Stimulated activated CD8-positive, alpha-beta memory T cell treated with anti-CD3 and anti-CD28 coated beads, Interleukin-15, amount 100 ng/mL, for 48 hours (primary cell): ENCODE results near the gene OR8G1.
"Not testable (repeated sequence)": the region's sequence is repeated elsewhere in the genome, so short reads cannot be mapped to it uniquely, and the experiment has no call there.

Source experiments
- DNase-seq, 2 donors: peaks; one replicate each; pipeline ENCODE4 v3.0.0-alpha.2; 2020; ENCODE audit warnings: low read depth in 2 of 2

OR8G1 gene

DNA sequence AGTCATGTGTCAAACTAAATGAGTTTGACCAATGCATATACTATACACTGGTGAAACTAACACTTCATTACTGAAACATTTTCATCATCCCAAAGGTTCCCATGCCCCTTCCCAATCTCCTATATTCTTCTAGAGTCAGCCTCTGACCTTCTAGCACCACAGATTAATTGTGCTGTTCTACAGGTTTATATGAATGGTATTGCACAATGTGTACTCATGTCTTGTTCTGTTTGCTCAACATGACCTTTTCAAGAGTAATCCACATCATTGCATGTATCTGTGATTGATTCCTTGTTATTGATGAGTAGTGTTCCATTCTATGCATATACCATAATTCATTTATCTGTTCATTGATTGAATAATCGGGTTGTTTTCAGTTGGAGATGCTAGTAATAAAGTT lies 7.5 kb upstream of the OR8G1 start:
- no peak for DNase-seq

DNA sequence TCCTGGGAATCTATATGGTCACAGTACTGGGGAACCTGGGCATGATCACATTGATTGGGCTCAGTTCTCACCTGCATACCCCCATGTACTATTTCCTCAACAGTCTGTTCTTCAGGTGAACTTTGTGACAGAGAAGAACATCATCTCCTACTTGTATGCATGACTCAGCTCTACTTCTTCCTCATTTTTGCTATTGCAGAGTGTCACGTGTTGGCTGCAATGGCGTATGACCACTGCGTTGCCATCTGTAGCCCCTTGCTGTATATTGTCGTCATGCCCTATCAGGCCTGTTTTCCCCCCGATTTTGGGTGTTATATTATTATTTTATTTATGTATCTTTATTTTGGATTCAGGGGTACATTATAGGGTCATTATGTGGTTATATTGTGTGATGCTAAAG lies 2.4 kb upstream of the OR8G1 start:
- DNase-seq, result no peak

DNA sequence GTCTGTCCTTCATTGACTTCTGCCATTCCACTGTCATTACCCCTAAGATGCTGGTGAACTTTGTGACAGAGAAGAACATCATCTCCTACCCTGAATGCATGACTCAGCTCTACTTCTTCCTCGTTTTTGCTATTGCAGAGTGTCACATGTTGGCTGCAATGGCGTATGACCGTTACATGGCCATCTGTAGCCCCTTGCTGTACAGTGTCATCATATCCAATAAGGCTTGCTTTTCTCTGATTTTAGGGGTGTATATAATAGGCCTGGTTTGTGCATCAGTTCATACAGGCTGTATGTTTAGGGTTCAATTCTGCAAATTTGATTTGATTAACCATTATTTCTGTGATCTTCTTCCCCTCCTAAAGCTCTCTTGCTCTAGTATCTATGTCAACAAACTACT lies 9.0 kb downstream of the OR8G1 start:
- not testable (repeated sequence) for DNase-seq

DNA sequence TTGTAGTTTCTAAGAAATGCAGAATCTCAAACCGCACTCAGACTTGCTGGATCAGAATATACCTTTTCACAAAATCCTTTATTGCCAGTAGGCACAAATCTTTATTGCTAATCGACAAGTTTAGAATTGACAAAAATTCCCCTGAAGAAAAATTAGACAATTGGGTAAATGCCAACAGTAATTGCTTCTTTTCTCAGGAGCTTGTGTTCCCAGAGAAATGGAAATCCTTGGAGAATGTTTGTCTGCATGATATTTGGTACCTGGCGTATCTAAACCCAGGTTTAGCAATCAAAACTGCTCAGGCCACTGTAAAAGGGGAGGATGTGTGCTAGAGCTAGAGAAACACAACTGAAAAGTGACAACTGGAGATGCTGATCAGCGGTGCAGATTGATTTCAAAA lies 15.2 kb downstream of the OR8G1 start, which contains the start of gene OR8G5:
OR8G5 (plus strand) TSS at position 301 of the 400 bp plus-strand sequence. CDS start 8,556 bp downstream, outside the sequence.
- DNase-seq, result no peak

DNA sequence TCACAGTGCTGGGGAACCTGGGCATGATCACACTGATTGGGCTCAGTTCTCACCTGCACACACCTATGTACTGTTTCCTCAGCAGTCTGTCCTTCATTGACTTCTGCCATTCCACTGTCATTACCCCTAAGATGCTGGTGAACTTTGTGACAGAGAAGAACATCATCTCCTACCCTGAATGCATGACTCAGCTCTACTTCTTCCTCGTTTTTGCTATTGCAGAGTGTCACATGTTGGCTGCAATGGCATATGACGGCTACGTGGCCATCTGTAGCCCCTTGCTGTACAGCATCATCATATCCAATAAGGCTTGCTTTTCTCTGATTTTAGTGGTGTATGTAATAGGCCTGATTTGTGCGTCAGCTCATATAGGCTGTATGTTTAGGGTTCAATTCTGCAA lies 24.1 kb downstream of the OR8G1 start:
- not testable (repeated sequence) for DNase-seq

DNA sequence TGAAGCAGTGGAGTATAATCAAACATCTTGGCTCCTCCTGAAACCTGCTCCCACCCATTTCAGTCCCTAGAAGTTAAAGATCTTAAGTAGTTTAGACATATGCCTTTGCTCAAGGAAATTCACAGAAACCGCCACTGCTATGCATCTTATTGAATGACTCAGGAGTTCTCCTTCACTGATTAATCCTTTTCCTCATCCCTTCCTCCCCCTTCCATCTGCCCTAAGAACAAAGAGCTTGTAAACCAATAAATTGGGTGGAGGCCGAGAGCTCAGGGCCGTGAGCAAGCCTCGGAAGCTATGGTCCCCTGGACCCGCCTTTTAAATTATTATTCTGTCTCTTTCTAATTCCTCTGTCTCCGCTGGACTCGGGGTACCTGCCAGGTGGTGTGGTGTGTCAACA lies 30.0 kb downstream of the OR8G1 start:
- DNase-seq, result not testable (repeated sequence)

DNA sequence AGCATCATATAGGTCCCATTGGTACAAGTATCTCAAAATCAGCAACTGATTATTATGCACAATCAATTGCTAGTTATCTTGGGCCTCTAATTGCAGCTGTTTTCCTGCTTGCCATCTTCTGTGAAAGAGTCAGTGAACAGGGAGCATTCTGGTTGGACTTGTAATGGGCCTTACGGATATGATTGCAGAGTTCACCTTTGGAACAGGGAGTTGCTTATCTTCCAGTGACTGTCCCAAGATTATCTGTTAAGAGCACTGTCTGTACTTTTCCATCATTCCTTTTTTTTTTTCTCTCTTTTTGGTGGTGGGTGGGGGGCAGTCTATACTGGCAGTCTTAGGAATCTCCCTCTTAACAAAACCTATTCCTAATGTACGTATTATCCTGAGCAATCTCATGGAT lies 33.1 kb downstream of the OR8G1 start:
- DNase-seq, result no peak

DNA sequence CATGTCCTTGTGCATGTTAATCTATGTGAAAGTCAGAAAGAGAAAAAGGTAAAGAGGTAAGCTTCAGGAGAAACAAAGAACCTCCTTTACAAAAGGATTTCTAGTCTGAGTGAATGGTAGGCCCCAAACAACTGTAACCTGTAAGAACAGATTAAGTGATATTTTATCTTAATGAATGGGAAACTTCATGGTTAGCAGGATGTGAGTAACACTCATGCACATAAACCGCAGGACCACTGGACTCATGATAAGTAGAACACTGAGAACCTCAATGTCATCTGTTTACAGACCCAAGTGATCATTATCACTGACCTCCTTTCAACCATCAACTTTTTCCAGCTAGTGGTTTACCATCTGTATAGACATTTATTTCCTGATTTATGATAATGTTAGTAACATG lies 35.2 kb downstream of the OR8G1 start:
- DNase-seq, result no peak

DNA sequence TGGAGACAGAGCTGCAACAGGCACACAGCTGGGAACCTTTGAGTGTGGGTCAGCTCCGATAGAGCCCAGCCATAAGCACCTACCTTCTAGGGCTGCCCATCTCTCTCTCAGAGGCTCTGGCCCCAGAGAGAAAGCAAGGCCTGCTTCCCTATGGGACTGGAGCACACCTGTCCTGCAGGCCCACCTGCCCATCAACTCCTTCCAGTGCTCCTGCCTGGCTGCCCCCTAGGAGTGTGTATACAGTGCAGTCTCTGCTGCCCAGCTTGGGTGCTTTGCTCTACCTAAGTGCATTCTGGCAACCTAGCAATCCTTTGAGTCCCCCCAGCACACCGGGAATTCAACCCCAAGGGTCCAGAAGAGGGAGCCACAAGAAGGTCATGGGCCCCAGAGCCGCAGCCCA lies 36.3 kb downstream of the OR8G1 start:
- DNase-seq, result no peak

DNA sequence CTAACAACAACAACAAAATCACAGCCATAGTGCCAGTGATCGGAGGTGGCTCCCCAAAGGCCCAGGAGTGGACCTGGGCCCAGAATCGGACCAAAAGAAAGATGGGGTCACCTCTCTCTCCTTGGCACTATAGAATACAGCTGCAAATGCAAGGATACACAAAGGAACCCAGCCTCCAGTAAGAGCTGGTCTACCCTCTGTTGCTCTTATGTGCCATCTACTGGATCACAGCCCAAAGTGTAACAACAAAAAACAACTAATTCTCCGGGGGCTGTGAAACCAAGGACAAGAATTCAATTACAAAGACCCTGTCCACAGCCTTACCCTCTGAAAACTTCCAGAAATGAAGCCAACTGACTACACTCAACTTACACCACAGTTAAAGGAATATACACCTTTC lies 36.9 kb downstream of the OR8G1 start:
- no peak for DNase-seq

DNA sequence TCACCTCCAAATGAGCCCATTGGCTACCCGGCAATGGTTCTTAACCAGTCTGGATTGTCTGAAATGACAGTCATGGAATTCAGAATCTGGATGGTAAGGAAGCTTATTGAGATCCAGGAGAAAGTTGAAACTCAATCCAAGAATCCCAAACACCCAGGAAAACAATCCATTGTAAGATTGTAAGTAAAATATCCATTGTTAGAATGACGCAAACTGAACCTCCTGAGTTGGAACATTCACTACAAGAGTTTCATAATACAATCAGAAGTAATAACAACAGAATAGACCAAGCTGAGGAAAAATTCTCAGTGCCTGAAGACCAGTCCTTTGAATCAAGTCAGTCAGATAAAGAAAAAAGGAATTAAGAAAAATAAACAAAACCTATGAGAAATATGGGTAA lies 37.4 kb downstream of the OR8G1 start:
- no peak for DNase-seq

DNA sequence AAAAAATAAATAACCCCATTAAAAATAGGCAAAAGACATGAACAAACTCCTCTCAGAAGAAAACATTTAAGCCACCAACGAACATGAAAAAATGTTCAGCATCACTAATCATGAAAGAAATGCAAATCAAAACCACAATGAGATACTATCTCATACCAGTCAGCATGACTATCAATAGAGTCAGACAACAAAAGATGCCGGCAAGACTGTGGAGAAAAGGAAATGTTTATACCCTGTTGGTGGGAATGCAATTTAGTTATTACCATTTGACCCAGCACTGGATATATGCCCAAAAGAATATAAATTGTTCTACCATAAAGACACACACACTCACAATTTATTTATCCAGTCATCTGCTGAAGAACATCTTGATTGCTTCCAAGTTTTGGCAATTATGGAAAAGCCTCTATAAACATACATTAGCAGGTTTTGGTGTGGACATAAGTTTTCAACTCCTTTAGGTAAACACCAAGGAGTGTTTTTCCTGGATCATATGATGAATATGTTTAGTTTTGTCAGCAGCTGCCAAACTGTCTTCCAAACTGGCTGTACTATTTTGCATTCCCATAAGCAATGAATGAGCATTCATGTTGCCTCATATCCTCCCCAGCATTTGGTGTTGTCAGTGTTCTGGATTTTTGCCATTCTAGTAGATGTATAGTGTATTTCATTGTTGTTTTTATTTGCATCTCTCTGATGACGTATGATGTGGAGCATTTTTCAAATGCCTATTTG lies 44.9 kb downstream of the OR8G1 start:
- no peak for DNase-seq

DNA sequence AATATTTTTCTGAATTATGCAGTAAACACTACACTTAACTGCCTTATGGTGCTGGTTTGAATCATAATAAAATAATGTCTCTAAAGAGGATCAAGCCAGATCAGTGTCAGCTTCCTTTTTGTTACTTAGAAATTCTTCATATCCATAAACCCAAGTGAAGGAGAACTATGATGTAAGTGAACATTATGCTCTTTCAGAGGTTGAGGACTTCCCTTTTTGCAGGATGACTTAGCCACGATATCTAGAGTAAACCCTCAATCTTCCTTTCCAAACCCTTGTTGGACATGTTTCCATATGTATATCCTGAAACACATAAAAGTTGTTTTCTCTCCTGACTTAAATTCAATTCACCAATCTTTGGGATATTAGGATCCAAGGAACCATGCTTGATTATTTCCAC lies 53.8 kb downstream of the OR8G1 start:
- no peak for DNase-seq

DNA sequence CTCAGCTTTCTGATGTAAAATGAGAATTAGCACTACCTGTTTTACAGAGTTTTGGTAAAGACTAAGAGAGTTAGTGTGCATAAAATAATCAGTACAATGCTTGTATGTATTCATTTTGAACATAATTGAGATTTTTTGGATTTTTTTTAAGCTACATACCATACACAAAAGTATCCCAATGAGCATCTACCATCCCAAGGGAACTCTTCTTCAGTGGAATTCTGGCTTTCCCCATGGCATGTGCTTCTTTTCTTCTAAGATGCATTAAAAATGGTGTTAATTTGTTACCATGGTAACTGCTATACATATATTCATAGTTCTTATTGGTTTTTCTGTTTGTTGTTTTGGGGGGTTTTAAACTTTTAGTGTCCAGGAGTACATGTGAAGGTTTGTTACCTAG lies 55.1 kb downstream of the OR8G1 start:
- no peak for DNase-seq

DNA sequence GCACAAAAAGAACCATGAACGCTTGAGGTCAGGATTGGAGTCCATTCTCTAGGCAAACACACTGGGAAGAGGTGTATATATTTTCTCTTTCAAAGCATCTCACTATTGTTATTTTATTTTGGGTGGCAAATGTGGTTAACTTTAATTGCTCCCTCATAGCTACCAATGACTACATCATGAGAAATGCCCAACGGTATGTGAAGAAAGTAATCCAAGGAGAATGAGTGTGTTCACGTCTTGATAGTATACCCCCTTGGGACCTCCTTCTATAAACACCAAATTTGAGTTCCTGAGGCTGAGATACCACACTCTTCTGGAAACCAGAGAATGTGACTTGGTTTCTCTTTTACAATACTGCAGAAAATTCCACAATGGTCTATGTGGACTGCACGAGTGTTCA lies 57.0 kb downstream of the OR8G1 start:
- no peak for DNase-seq

DNA sequence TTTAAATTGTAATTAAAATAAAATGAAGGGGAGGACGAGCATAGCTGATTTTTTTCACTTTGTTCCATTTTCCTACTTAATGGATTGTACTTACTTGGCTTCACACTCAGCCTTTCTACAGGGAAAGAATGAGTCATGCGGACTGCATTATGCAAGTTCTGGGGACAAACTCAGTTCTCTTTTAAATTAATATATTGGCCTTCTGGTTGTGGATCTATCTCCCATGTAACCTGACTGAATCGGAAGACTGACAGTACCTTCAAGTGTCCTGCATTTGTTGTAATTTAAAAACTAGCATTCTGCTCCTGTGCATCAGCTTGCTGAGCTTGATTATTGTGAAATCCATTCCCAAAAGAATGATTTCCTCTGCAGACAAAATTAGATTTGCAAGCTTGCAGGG lies 60.7 kb downstream of the OR8G1 start:
- no peak for DNase-seq

DNA sequence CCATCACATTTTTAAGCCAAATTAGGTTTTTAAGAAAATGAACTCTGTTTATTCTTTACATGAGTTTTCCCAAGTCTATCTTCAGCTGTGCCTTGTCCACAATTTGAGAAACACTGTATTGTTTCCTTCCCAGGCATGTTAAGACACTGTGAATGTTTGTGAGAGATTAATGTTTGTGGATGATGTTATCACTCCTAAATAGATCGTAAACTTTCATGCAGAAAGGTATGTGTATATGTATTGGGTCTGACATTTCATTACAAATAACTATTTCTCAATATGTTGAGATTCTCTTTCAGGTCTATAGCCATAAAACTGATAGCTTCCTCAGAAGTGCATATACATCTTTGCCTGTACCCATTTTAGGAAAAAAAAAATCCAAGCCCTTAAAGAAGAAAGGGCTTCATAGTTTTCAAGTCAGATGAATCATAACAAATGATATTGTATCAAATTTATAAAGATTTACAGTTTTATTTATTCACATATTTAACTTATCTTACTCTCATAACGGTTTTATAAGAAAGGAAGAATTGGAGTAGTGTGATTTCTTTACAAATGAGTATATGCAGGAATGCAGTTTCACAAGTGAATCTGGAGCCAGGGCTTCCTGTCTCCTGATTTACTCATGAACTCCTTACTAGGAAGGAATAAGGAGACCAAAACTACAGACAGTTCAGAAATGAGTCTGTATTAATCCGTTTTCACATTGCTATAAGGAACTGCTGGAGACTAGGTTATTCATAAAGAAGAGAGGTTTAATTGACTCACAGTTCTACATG lies 61.6 kb downstream of the OR8G1 start:
- DNase-seq, result no peak
